ENCODE results near the gene SLC4A4.

DNA sequence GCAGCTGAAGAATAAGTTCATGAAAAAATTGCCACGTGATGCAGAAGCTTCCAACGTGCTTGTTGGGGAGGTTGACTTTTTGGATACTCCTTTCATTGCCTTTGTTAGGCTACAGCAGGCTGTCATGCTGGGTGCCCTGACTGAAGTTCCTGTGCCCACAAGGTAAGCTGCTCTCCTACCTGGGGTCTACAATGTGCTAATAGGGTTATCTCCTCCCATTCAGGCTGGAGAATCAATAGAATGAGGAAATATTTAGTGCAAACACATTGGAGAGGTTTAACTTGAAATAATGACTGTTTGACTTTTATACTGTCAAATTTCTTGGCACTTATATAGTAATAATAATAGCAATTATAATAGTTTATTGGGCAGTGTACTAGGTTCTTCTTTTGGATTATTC, 101.8 kb downstream of the SLC4A4 start:
- TF ChIP-seq EZH2 (IDR thresholded peaks at IDR 0.05; ENCODE audit: borderline replicate concordance, low read depth, low read length, severe bottlenecking), result no peak
- TF ChIP-seq, protein P1, sequence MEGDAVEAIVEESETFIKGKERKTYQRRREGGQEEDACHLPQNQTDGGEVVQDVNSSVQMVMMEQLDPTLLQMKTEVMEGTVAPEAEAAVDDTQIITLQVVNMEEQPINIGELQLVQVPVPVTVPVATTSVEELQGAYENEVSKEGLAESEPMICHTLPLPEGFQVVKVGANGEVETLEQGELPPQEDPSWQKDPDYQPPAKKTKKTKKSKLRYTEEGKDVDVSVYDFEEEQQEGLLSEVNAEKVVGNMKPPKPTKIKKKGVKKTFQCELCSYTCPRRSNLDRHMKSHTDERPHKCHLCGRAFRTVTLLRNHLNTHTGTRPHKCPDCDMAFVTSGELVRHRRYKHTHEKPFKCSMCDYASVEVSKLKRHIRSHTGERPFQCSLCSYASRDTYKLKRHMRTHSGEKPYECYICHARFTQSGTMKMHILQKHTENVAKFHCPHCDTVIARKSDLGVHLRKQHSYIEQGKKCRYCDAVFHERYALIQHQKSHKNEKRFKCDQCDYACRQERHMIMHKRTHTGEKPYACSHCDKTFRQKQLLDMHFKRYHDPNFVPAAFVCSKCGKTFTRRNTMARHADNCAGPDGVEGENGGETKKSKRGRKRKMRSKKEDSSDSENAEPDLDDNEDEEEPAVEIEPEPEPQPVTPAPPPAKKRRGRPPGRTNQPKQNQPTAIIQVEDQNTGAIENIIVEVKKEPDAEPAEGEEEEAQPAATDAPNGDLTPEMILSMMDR (IDR thresholded peaks at IDR 0.05; ENCODE audit: borderline replicate concordance, extremely low read depth, low read length, poor library complexity, severe bottlenecking), result no peak
